CD4-positive, CD25-positive, alpha-beta regulatory T cell (primary cell): Measurements from ENCODE around the gene LIG1. TPM values are rescaled to one million over a fixed set of nuclear protein-coding genes. Genes with fewer than 3 reads are reported as not detected.
"Not testable (repeated sequence)": the region's sequence is repeated elsewhere in the genome, so short reads cannot be mapped to it uniquely, and the experiment has no call there.

ENCODE experiments used
- ATAC-seq, 2 donors: fragments of 150-1000 bp; cut with Tn5 transposase; one replicate each; pipeline ENCODE4 v1.10.0; 2021; ENCODE audit warnings: low read depth in 2 of 2, moderate number of reproducible peaks in 2 of 2, moderate library complexity in 1 of 2
- DNase-seq, 3 donors: peaks; one replicate each; pipeline versions ENCODE4 v3.0.0 to v3.0.0-alpha.2; 2012 to 2022; ENCODE audit warnings: mixed read lengths in 1 of 3
- H3K27ac ChIP-seq: one replicate; pipeline ENCODE4 v1.7.0; 2013; ENCODE audit warnings: mild to moderate bottlenecking, low read length; ENCODE audit not compliant: insufficient read depth, poor library complexity, severe bottlenecking
- H3K27me3 ChIP-seq: one replicate; pipeline ENCODE4 v1.7.0; 2013; ENCODE audit warnings: low read length; ENCODE audit not compliant: control insufficient read depth, insufficient read depth
- H3K36me3 ChIP-seq: one replicate; pipeline ENCODE4 v1.7.0; 2013; ENCODE audit warnings: mild to moderate bottlenecking, low read length, moderate library complexity; ENCODE audit not compliant: control insufficient read depth, insufficient read depth
- H3K4me1 ChIP-seq: 2 replicates; pipeline ENCODE4 v1.7.0; 2013; ENCODE audit warnings: mild to moderate bottlenecking, low read length; ENCODE audit not compliant: insufficient read depth, control insufficient read depth, poor library complexity, severe bottlenecking
- H3K4me3 ChIP-seq: one replicate; pipeline ENCODE4 v1.7.0; 2013; ENCODE audit warnings: low read depth, mild to moderate bottlenecking, low read length, moderate library complexity
- H3K9me3 ChIP-seq, 2 experiments: 1 replicate in 1 of 2; 2 replicates in 1 of 2; pipeline ENCODE4 v1.7.0; 2013; ENCODE audit warnings: low read length in 2 of 2, mild to moderate bottlenecking in 1 of 2, moderate library complexity in 1 of 2; ENCODE audit not compliant: control insufficient read depth in 2 of 2
- H3K27ac Mint-ChIP-seq, 3 donors: one replicate each; pipeline ENCODE4 v1.8.0; 2020 to 2022; ENCODE audit warnings: mild to moderate bottlenecking in 3 of 3, mixed read lengths in 3 of 3, moderate library complexity in 2 of 3
- H3K27me3 Mint-ChIP-seq: one replicate; pipeline ENCODE4 v1.8.0; 2022; ENCODE audit warnings: mild to moderate bottlenecking, mixed read lengths
- H3K36me3 Mint-ChIP-seq: one replicate; pipeline ENCODE4 v1.8.0; 2020; ENCODE audit warnings: mixed read lengths
- H3K4me1 Mint-ChIP-seq, 4 donors: one replicate each; pipeline ENCODE4 v1.8.0; 2020 to 2022; ENCODE audit warnings: mixed read lengths in 4 of 4, mild to moderate bottlenecking in 1 of 4
- H3K4me3 Mint-ChIP-seq, 4 donors: one replicate each; pipeline ENCODE4 v1.8.0; 2020 to 2022; ENCODE audit warnings: mild to moderate bottlenecking in 4 of 4, mixed read lengths in 4 of 4, moderate library complexity in 3 of 4
- H3K9me3 Mint-ChIP-seq, 7 donors: one replicate each; pipeline ENCODE4 v1.8.0; 2020 to 2022; ENCODE audit warnings: mixed read lengths in 7 of 7, mild to moderate bottlenecking in 3 of 7, moderate library complexity in 2 of 7
- polyA plus RNA-seq, 4 donors: library from polyadenylated mRNA; unstranded; fragments of 300-500 nt; fragmentation: Illumina TruSeq; gene quantifications; one replicate each; pipeline ENCODE4 v1.2.3, GENCODE V29; 2021
- total RNA-seq: library from RNA; stranded (reverse); gene quantifications from one replicate; pipeline ENCODE4 v1.2.3, GENCODE V29; 2022

LIG1 gene
- total and polyA plus RNA-seq, 5 donors from 2014 or later: 24.9 to 68.2 (median 30.3) TPM

GRCh38 chr19:48085904-48086864 is 84.0 kb downstream of the LIG1 start:
- no peaks in the 10 kb centered on the region for H3K9me3 ChIP-seq
- Mint-ChIP-seq H3K9me3 (peaks cover 0 to 4% (median 0%) of the 10 kb centered on the region in 7 donors), H3K4me3 (no peak overlapping the region), H3K27me3 (peaks cover 14% of the 10 kb centered on the region), H3K36me3 (no peaks in the 10 kb centered on the region), H3K4me1 (no peaks in the 10 kb centered on the region), H3K27ac (no peak overlapping the region)
- ATAC-seq: no peak
- no peak overlapping the region for H3K27ac ChIP-seq
- no peaks in the 10 kb centered on the region for H3K4me1 ChIP-seq
- no peaks in the 10 kb centered on the region for H3K27me3 ChIP-seq
- no peak overlapping the region for H3K4me3 ChIP-seq
- H3K36me3 ChIP-seq: no peaks in the 10 kb centered on the region
- no peak for DNase-seq

DNA sequence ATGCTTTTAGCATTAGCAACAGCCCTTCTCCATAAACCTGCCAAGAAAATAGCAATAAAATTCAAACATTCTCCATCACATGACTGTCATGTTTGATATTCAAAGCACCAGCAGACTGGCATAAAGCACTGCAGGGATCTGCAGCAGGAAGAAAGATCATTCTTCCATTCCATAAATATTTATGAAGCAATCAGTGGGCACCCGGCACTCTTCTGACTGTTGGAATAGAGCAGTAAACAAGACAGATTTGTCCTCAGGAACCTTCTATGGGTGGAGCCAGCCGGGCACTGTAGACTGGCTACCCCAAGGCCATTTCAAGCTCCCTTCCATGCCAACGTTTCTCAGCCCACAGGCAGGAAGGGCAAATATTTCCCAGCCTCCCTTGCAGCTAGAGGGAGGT is 85.1 kb downstream of the LIG1 start:
- ATAC-seq: no peak
- Mint-ChIP-seq H3K36me3 (no peaks in the 10 kb centered on the region), H3K4me1 (no peaks in the 10 kb centered on the region), H3K27me3 (peaks cover 14% of the 10 kb centered on the region), H3K27ac (no peak overlapping the region), H3K4me3 (no peak overlapping the region), H3K9me3 (peaks cover 0 to 4% (median 0%) of the 10 kb centered on the region in 7 donors)
- no peaks in the 10 kb centered on the region for H3K4me1 ChIP-seq
- H3K4me3 ChIP-seq: no peak overlapping the region
- no peak for DNase-seq
- H3K9me3 ChIP-seq: no peaks in the 10 kb centered on the region
- no peaks in the 10 kb centered on the region for H3K36me3 ChIP-seq
- H3K27me3 ChIP-seq: no peaks in the 10 kb centered on the region
- no peak overlapping the region for H3K27ac ChIP-seq

- no peak overlapping the region for H3K27ac ChIP-seq
- Mint-ChIP-seq H3K4me3 (no peak overlapping the region), H3K36me3 (no peaks in the 10 kb centered on the region), H3K27me3 (peaks cover 18% of the 10 kb centered on the region), H3K9me3 (no peaks in the 10 kb centered on the region), H3K27ac (no peak overlapping the region), H3K4me1 (no peaks in the 10 kb centered on the region)
- no peak for ATAC-seq
- no peak for DNase-seq
- H3K36me3 ChIP-seq: no peaks in the 10 kb centered on the region
- no peaks in the 10 kb centered on the region for H3K27me3 ChIP-seq
- no peaks in the 10 kb centered on the region for H3K4me1 ChIP-seq
- no peaks in the 10 kb centered on the region for H3K9me3 ChIP-seq
- no peak overlapping the region for H3K4me3 ChIP-seq
Observed at GRCh38 chr19:48081106-48081505, 89.0 kb downstream of the LIG1 start.

DNA sequence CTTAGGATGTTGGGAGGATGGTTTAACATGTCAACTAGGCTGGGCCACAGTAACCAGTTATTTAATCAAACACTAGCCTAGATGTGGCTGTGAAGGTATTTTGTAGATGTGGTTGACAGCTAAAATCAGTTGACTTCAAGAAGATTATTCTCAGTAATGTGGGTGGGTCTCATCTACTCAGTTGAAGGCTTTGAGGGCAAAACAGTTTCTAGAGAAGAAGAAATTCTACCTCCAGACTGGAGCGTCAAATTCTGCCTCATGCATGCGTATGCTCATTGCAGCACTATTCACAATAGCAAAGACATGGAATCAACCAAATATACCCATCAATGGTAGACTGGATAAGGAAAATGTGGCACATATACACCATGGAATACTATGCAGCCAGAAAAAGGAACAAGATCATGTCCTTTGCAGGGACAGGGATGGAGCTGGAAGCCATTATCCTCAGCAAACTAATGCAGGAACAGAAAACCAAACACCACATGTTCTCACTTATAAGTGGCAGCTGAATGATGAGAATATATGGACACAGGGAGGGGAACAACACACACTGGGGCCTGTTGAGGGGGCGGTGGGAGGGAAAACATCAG is 99.9 kb downstream of the LIG1 start:
- H3K36me3 ChIP-seq, H3K27me3 Mint-ChIP-seq, H3K4me3 ChIP-seq, H3K27ac ChIP-seq, H3K4me3 Mint-ChIP-seq, H3K4me1 Mint-ChIP-seq, H3K9me3 Mint-ChIP-seq, H3K36me3 Mint-ChIP-seq, ATAC-seq, DNase-seq, H3K4me1 ChIP-seq, H3K27ac Mint-ChIP-seq, H3K9me3 ChIP-seq, H3K27me3 ChIP-seq: not testable (repeated sequence)

GRCh38 chr19:48069435-48069834 is 100.7 kb downstream of the LIG1 start:
- no peaks in the 10 kb centered on the region for H3K4me1 ChIP-seq
- ATAC-seq (no peak), DNase-seq (no peak)
- H3K27ac ChIP-seq: no peak overlapping the region
- H3K36me3 Mint-ChIP-seq: no peaks in the 10 kb centered on the region
- H3K9me3 Mint-ChIP-seq: peaks cover 0 to 2% (median 0%) of the 10 kb centered on the region in 7 donors
- H3K4me3 Mint-ChIP-seq: no peak overlapping the region
- H3K4me3 ChIP-seq: no peak overlapping the region
- H3K9me3 ChIP-seq: no peaks in the 10 kb centered on the region
- H3K4me1 Mint-ChIP-seq: no peaks in the 10 kb centered on the region
- H3K27me3 ChIP-seq: no peaks in the 10 kb centered on the region
- H3K36me3 ChIP-seq: no peaks in the 10 kb centered on the region
- no peaks in the 10 kb centered on the region for H3K27me3 Mint-ChIP-seq
- no peak overlapping the region for H3K27ac Mint-ChIP-seq

Other genes with a start within 250 kb of the LIG1 start
- not detected for gene BSPH1, start 178.2 kb downstream of the LIG1 start, total RNA-seq
- not detected for gene BSPH1, start 178.2 kb downstream of the LIG1 start, polyA plus RNA-seq
- not detected for gene ELSPBP1, start 175.7 kb downstream of the LIG1 start, total RNA-seq
- gene ELSPBP1, start 175.7 kb downstream of the LIG1 start, polyA plus RNA-seq: not detected
- 0.32 TPM for gene CABP5, start 126.3 kb downstream of the LIG1 start, total RNA-seq
- gene CABP5, start 126.3 kb downstream of the LIG1 start, polyA plus RNA-seq: not detected
- 3.5 TPM for gene PLA2G4C, start 59.5 kb downstream of the LIG1 start, total RNA-seq
- gene PLA2G4C, start 59.5 kb downstream of the LIG1 start, polyA plus RNA-seq: 1 to 10 TPM in 2 of 4 donors, under 1 TPM in 2; 0.59 to 2.7 (median 1.3) TPM
- 5.0 TPM for gene ZSWIM9, start 336 bp upstream of the LIG1 start, total RNA-seq
- 1 to 10 TPM in 1 of 4 donors, under 1 TPM in 3; 0.29 to 1.0 (median 0.63) TPM for gene ZSWIM9, start 336 bp upstream of the LIG1 start, polyA plus RNA-seq
- 179 TPM for gene CARD8, start 85.6 kb upstream of the LIG1 start, total RNA-seq
- gene CARD8, start 85.6 kb upstream of the LIG1 start, polyA plus RNA-seq: 100 to 1,000 TPM in 1 of 4 donors, 10 to 100 TPM in 3; 85.9 to 107 (median 91.7) TPM
- not detected for gene ZNF114, start 99.7 kb upstream of the LIG1 start, total RNA-seq
- not detected for gene ZNF114, start 99.7 kb upstream of the LIG1 start, polyA plus RNA-seq
- gene EMP3, start 155.2 kb upstream of the LIG1 start, total RNA-seq: 290 TPM
- gene EMP3, start 155.2 kb upstream of the LIG1 start, polyA plus RNA-seq: 1,000 to 10,000 TPM in 2 of 4 donors, 100 to 1,000 TPM in 2; 809 to 1,327 (median 1,095) TPM
- 9.3 TPM for gene TMEM143, start 193.6 kb upstream of the LIG1 start, total RNA-seq
- 1 to 10 TPM; 1.9 to 5.3 (median 4.5) TPM for gene TMEM143, start 193.6 kb upstream of the LIG1 start, polyA plus RNA-seq
- not detected for gene SYNGR4, start 194.0 kb upstream of the LIG1 start, total RNA-seq
- not detected for gene SYNGR4, start 194.0 kb upstream of the LIG1 start, polyA plus RNA-seq
- 37.6 TPM for gene KDELR1, start 221.2 kb upstream of the LIG1 start, total RNA-seq
- 10 to 100 TPM; 28.8 to 29.9 (median 29.5) TPM for gene KDELR1, start 221.2 kb upstream of the LIG1 start, polyA plus RNA-seq
- gene GRIN2D, start 223.3 kb upstream of the LIG1 start, total RNA-seq: not detected
- gene GRIN2D, start 223.3 kb upstream of the LIG1 start, polyA plus RNA-seq: not detected